ENCODE data around the gene ALOX15B. TPM values are rescaled to one million over a fixed set of nuclear protein-coding genes. Genes with fewer than 3 reads are reported as not detected.

The ALOX15B gene
- total RNA-seq: 0.12 TPM in 1 of 2 replicates, not detected in the other

GRCh38 chr17:8038954-8039610, at the start of gene ALOX15B:
Gene ALOX15B (plus strand): TSS chr17:8039059. CDS start chr17:8039156, 97 bp downstream.

GRCh38 chr17:8001976-8002720, 36.7 kb upstream of the ALOX15B start, which contains the start of gene GUCY2D:
Gene GUCY2D (plus strand): TSS chr17:8002615. CDS start chr17:8003048, 433 bp downstream.

GRCh38 chr17:8087075-8087951, 48.5 kb downstream of the ALOX15B start, which contains the start of gene ALOX12B:
Gene ALOX12B (minus strand): TSS chr17:8087716. CDS start chr17:8087442, 274 bp downstream.

Other genes with a start within 250 kb of the ALOX15B start
- 5.1 and 7.5 TPM in 2 replicates for gene KDM6B, start 204.8 kb upstream of the ALOX15B start, total RNA-seq
- 0.22 and 0.50 TPM in 2 replicates for gene TMEM88, start 184.0 kb upstream of the ALOX15B start, total RNA-seq
- gene NAA38, start 181.5 kb upstream of the ALOX15B start, total RNA-seq: 59.4 and 81.0 TPM in 2 replicates
- 9.0 and 12.8 TPM in 2 replicates for gene CYB5D1, start 181.1 kb upstream of the ALOX15B start, total RNA-seq
- 135 and 232 TPM in 2 replicates for gene CHD3, start 150.3 kb upstream of the ALOX15B start, total RNA-seq
- gene RNF227, start 122.8 kb upstream of the ALOX15B start, total RNA-seq: 2.5 TPM in 2 replicates
- gene KCNAB3, start 109.2 kb upstream of the ALOX15B start, total RNA-seq: 0.75 and 1.00 TPM in 2 replicates
- 46.6 and 48.2 TPM in 2 replicates for gene TRAPPC1, start 107.1 kb upstream of the ALOX15B start, total RNA-seq
- gene CNTROB, start 106.9 kb upstream of the ALOX15B start, total RNA-seq: 27.2 and 44.9 TPM in 2 replicates
- under 0.01 TPM in 2 replicates for gene GUCY2D, start 36.4 kb upstream of the ALOX15B start, total RNA-seq
- gene ALOX12B, start 48.7 kb downstream of the ALOX15B start, total RNA-seq: not detected in 2 replicates
- gene ALOXE3, start 79.5 kb downstream of the ALOX15B start, total RNA-seq: 0.25 and 0.55 TPM in 2 replicates
- not detected in 2 replicates for gene HES7, start 85.0 kb downstream of the ALOX15B start, total RNA-seq
- 9.3 and 15.4 TPM in 2 replicates for gene PER1, start 113.3 kb downstream of the ALOX15B start, total RNA-seq
- 6.0 and 6.1 TPM in 2 replicates for gene VAMP2, start 123.9 kb downstream of the ALOX15B start, total RNA-seq
- gene TMEM107, start 137.3 kb downstream of the ALOX15B start, total RNA-seq: 20.5 and 32.9 TPM in 2 replicates
- 11.0 and 14.9 TPM in 2 replicates for gene BORCS6, start 151.1 kb downstream of the ALOX15B start, total RNA-seq
- 19.1 and 69.5 TPM in 2 replicates for gene AURKB, start 171.5 kb downstream of the ALOX15B start, total RNA-seq
- gene CTC1, start 209.0 kb downstream of the ALOX15B start, total RNA-seq: 5.1 and 6.4 TPM in 2 replicates
- gene PFAS, start 210.2 kb downstream of the ALOX15B start, total RNA-seq: 22.7 and 41.8 TPM in 2 replicates
- 9.7 and 11.1 TPM in 2 replicates for gene RANGRF, start 249.6 kb downstream of the ALOX15B start, total RNA-seq